ENCODE data around the gene PTPN3. TPM values are rescaled to one million over a fixed set of nuclear protein-coding genes. Genes with fewer than 3 reads are reported as not detected.

The PTPN3 gene
- total and polyA plus RNA-seq, 2 experiments from 2014 or later = 0.86 to 1.3 TPM

GRCh38 chr9:109478051-109478563 lies 20.0 kb downstream of the PTPN3 start:
- TF ChIP-seq EZH2 (IDR thresholded peaks at IDR 0.05; ENCODE audit: insufficient read depth, poor library complexity, severe bottlenecking) (no peak), EZH2phosphoT487 (IDR thresholded peaks at IDR 0.05; ENCODE audit: insufficient read depth, low read depth) (no peak)
- 86 to 91% methylated on average over 7 of the region's 7 CpGs for WGBS, 2 experiments (ENCODE audit: low coverage in 1 of 2, low lambda C conversion rate in 2 of 2, missing lambda C conversion rate in 2 of 2)
- H3K4me2 ChIP-seq (ENCODE audit: unreplicated experiment) = no peak overlapping the region
- H3K79me2 ChIP-seq (ENCODE audit: insufficient read depth) = no peaks in the 10 kb centered on the region
- H4K20me1 ChIP-seq (ENCODE audit: insufficient read depth) = no peaks in the 10 kb centered on the region
- no peak overlapping the region for H3K4me3 ChIP-seq
- no peaks in the 10 kb centered on the region for H3K9me2 ChIP-seq (ENCODE audit: insufficient read depth)
- no peak overlapping the region for H3K9ac ChIP-seq
- no peaks in the 10 kb centered on the region for H3K36me3 ChIP-seq (ENCODE audit: low read depth)
- no peaks in the 10 kb centered on the region for H3K4me1 ChIP-seq (ENCODE audit: insufficient read depth)
- H3K27ac ChIP-seq = no peak overlapping the region
- H3K9me3 ChIP-seq (ENCODE audit: low read depth) = no peaks in the 10 kb centered on the region
- in situ Hi-C loops (cut with MboI) = no loop called here
- H3K27me3 ChIP-seq (replicated peaks; ENCODE audit: insufficient read depth) = no peaks in the 10 kb centered on the region
- no peak overlapping the region for H2AFZ ChIP-seq
- no peak for DNase-seq
- 0 out of 2 replicates have a peak, but pooled peaks cover 3% of the 10 kb centered on the region for H3F3A ChIP-seq (ENCODE audit: insufficient read depth)

- Histone ChIP-seq H3K27ac (no peak overlapping the region), H3K9ac (no peak overlapping the region), H4K20me1 (ENCODE audit: insufficient read depth) (no peaks in the 10 kb centered on the region), H3F3A (ENCODE audit: insufficient read depth) (0 out of 2 replicates have a peak, but pooled peaks cover 5% of the 10 kb centered on the region), H3K36me3 (ENCODE audit: low read depth) (no peaks in the 10 kb centered on the region), H2AFZ (no peak overlapping the region), H3K9me2 (ENCODE audit: insufficient read depth) (no peaks in the 10 kb centered on the region), H3K4me2 (ENCODE audit: unreplicated experiment) (no peak overlapping the region), H3K4me3 (no peak overlapping the region), H3K4me1 (ENCODE audit: insufficient read depth) (no peaks in the 10 kb centered on the region), H3K79me2 (ENCODE audit: insufficient read depth) (no peaks in the 10 kb centered on the region), H3K27me3 (replicated peaks; ENCODE audit: insufficient read depth) (no peaks in the 10 kb centered on the region), H3K9me3 (ENCODE audit: low read depth) (no peaks in the 10 kb centered on the region)
- 54 to 60% methylated on average over 11 of the region's 11 CpGs for WGBS, 2 experiments (ENCODE audit: low coverage in 1 of 2, low lambda C conversion rate in 2 of 2, missing lambda C conversion rate in 2 of 2)
- DNase-seq = no peak
- TF ChIP-seq EZH2 (IDR thresholded peaks at IDR 0.05; ENCODE audit: insufficient read depth, poor library complexity, severe bottlenecking) (no peak), EZH2phosphoT487 (IDR thresholded peaks at IDR 0.05; ENCODE audit: insufficient read depth, low read depth) (no peak)
- in situ Hi-C loops (cut with MboI) = no loop called here
Measured at GRCh38 chr9:109477258-109478050, 20.7 kb downstream of the PTPN3 start.

GRCh38 chr9:109476642-109477257 lies 21.4 kb downstream of the PTPN3 start:
- WGBS, 2 experiments (ENCODE audit: low coverage in 1 of 2, low lambda C conversion rate in 2 of 2, missing lambda C conversion rate in 2 of 2) = 89 to 93% methylated on average over 8 of the region's 8 CpGs

GRCh38 chr9:109475526-109475925 lies 22.6 kb downstream of the PTPN3 start:
- Histone ChIP-seq H2AFZ (no peak overlapping the region), H3K4me3 (no peak overlapping the region), H3K79me2 (ENCODE audit: insufficient read depth) (no peaks in the 10 kb centered on the region), H3K4me1 (ENCODE audit: insufficient read depth) (no peaks in the 10 kb centered on the region), H3F3A (ENCODE audit: insufficient read depth) (0 out of 2 replicates have a peak, but pooled peaks cover 3% of the 10 kb centered on the region), H3K27me3 (replicated peaks; ENCODE audit: insufficient read depth) (no peaks in the 10 kb centered on the region), H3K4me2 (ENCODE audit: unreplicated experiment) (no peak overlapping the region), H3K9ac (no peak overlapping the region), H3K9me3 (ENCODE audit: low read depth) (no peaks in the 10 kb centered on the region), H4K20me1 (ENCODE audit: insufficient read depth) (no peaks in the 10 kb centered on the region), H3K36me3 (ENCODE audit: low read depth) (no peaks in the 10 kb centered on the region), H3K27ac (no peak overlapping the region), H3K9me2 (ENCODE audit: insufficient read depth) (no peaks in the 10 kb centered on the region)
- TF ChIP-seq EZH2phosphoT487 (IDR thresholded peaks at IDR 0.05; ENCODE audit: insufficient read depth, low read depth) = no peak
- 46 to 54% methylated on average over 7 of the region's 7 CpGs for WGBS, 2 experiments (ENCODE audit: low coverage in 1 of 2, low lambda C conversion rate in 2 of 2, missing lambda C conversion rate in 2 of 2)
- no peak for DNase-seq
- in situ Hi-C loops (cut with MboI) = no loop called here

More at GRCh38 chr9:109476642-109477257, 21.4 kb downstream of the PTPN3 start:
- Histone ChIP-seq H3F3A (ENCODE audit: insufficient read depth) (0 out of 2 replicates have a peak, but pooled peaks cover 3% of the 10 kb centered on the region), H3K36me3 (ENCODE audit: low read depth) (no peaks in the 10 kb centered on the region), H3K9me3 (ENCODE audit: low read depth) (no peaks in the 10 kb centered on the region), H3K79me2 (ENCODE audit: insufficient read depth) (no peaks in the 10 kb centered on the region), H3K4me1 (ENCODE audit: insufficient read depth) (no peaks in the 10 kb centered on the region), H3K9me2 (ENCODE audit: insufficient read depth) (no peaks in the 10 kb centered on the region), H3K4me2 (ENCODE audit: unreplicated experiment) (no peak overlapping the region), H2AFZ (no peak overlapping the region), H3K27me3 (replicated peaks; ENCODE audit: insufficient read depth) (no peaks in the 10 kb centered on the region), H3K9ac (no peak overlapping the region), H3K4me3 (no peak overlapping the region), H4K20me1 (ENCODE audit: insufficient read depth) (no peaks in the 10 kb centered on the region), H3K27ac (no peak overlapping the region)
- TF ChIP-seq EZH2 (IDR thresholded peaks at IDR 0.05; ENCODE audit: insufficient read depth, poor library complexity, severe bottlenecking) = no peak
- TF ChIP-seq EZH2phosphoT487 (IDR thresholded peaks at IDR 0.05; ENCODE audit: insufficient read depth, low read depth) = no peak
- DNase-seq = no peak
- in situ Hi-C loops (cut with MboI) = no loop called here
